ENCODE measurements around the gene LRRC75A. TPM values are rescaled to one million over a fixed set of nuclear protein-coding genes. Genes with fewer than 3 reads are reported as not detected.

LRRC75A gene
- total and polyA plus RNA-seq, 7 donors = 2.2 to 40.5 (median 5.7) TPM

GRCh38 chr17:16434662-16435061, 57.3 kb downstream of the LRRC75A start:
- TF ChIP-seq EP300 (IDR thresholded peaks at IDR 0.05) (no peak), POLR2AphosphoS5 (IDR thresholded peaks at IDR 0.05) (no peak), CTCF (IDR thresholded peaks at IDR 0.05) (no peak), POLR2A (IDR thresholded peaks at IDR 0.05) (no peak)

DNA sequence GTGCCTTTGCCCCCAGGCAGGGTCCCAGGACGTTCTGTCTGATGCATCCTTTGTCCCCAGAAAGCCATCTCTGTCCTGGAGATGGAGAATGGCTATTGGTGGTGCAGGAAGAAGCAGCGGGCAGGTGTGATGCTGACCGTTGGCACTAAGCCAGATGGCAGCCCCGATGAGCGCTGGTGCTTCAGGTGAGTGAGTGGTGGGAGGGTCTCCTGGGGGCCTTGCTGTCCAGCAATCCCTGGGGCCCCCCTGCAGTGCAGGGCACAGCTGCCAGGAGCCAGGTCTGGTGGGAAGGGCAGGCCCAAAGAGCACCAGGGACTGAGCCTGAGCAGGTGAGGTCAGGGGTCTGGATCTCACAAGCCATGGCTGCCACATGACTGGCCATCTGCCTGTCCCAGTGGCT, 58.5 kb downstream of the LRRC75A start:
- H3K4me1 ChIP-seq = peaks cover 0 to 5% (median 2%) of the 10 kb centered on the region in 4 donors
- no peaks in the 10 kb centered on the region for H3K27me3 ChIP-seq
- TF ChIP-seq POLR2AphosphoS5 (IDR thresholded peaks at IDR 0.05) (no peak), EP300 (IDR thresholded peaks at IDR 0.05) (no peak), CTCF (IDR thresholded peaks at IDR 0.05) (no peak), POLR2A (IDR thresholded peaks at IDR 0.05) (no peak)
- intact Hi-C loops (cut with DNase I) = no loop called here
- no peak for DNase-seq
- 72 to 92% methylated on average over 5 of the region's 5 CpGs for WGBS, 2 donors
- no peak overlapping the region for H3K4me3 ChIP-seq
- no peak overlapping the region for H3K27ac ChIP-seq
- no peaks in the 10 kb centered on the region for H3K36me3 ChIP-seq
- H3K9me3 ChIP-seq = no peaks in the 10 kb centered on the region

More at GRCh38 chr17:16434662-16435061, 57.3 kb downstream of the LRRC75A start:
- intact Hi-C loops (cut with DNase I) = no loop called here
- 75 to 78% methylated on average over 8 of the region's 8 CpGs for WGBS, 2 donors
- Histone ChIP-seq H3K36me3 (no peaks in the 10 kb centered on the region), H3K27me3 (no peaks in the 10 kb centered on the region), H3K4me3 (no peak overlapping the region), H3K9me3 (no peaks in the 10 kb centered on the region), H3K27ac (no peak overlapping the region), H3K4me1 (peaks cover 0 to 9% (median 6%) of the 10 kb centered on the region in 4 donors)
- no peak for DNase-seq

DNA sequence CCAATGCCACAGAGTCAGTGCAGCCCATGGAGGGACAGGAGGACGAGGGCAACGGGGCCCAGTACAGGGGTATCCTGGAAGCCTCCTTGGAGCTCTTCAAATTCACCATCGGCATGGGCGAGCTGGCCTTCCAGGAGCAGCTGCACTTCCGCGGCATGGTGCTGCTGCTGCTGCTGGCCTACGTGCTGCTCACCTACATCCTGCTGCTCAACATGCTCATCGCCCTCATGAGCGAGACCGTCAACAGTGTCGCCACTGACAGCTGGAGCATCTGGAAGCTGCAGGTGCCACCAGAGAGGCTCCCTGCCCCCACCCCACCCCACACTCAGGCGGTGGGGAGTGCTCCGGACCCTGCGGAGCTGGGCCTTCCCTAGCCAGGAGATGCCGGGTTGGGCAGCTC, 60.0 kb downstream of the LRRC75A start:
- H3K27ac ChIP-seq = no peak overlapping the region
- H3K36me3 ChIP-seq = no peaks in the 10 kb centered on the region
- DNase-seq = no peak
- H3K4me3 ChIP-seq = no peak overlapping the region
- H3K4me1 ChIP-seq = peaks cover 0 to 3% (median 0%) of the 10 kb centered on the region in 4 donors
- no peaks in the 10 kb centered on the region for H3K9me3 ChIP-seq
- no peak for TF ChIP-seq EP300 (IDR thresholded peaks at IDR 0.05)
- TF ChIP-seq POLR2AphosphoS5 (IDR thresholded peaks at IDR 0.05) = no peak
- TF ChIP-seq CTCF (IDR thresholded peaks at IDR 0.05) = no peak
- no peak for TF ChIP-seq POLR2A (IDR thresholded peaks at IDR 0.05)
- H3K27me3 ChIP-seq = no peaks in the 10 kb centered on the region
- WGBS, 2 donors = 95 to 97% methylated on average over 15 of the region's 15 CpGs
- intact Hi-C loops (cut with DNase I) = no loop called here

DNA sequence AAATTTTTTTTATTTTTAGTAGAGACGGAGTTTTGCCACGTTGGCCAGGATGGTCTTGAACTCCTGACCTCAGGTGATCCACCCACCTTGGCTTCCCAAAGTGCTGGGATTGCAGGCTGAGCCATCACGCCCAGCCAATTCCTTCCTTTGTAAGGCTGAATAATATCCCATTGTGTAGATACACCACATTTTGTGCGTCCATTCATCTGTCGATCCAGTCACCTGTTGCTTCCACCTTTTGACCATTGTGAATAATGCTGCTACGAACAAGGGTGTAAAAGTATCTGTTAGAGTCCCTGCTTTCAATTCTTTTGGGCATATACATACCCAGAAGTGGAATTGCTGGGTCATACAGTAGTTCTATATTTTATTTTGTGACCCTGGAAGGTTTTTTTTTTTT, 61.3 kb downstream of the LRRC75A start:
- no peaks in the 10 kb centered on the region for H3K9me3 ChIP-seq
- H3K4me1 ChIP-seq = peaks cover 0 to 3% (median 0%) of the 10 kb centered on the region in 4 donors
- DNase-seq = no peak
- H3K36me3 ChIP-seq = no peaks in the 10 kb centered on the region
- intact Hi-C loops (cut with DNase I) = no loop called here
- no peak overlapping the region for H3K4me3 ChIP-seq
- no peak overlapping the region for H3K27ac ChIP-seq
- no peak for TF ChIP-seq CTCF (IDR thresholded peaks at IDR 0.05)
- no peak for TF ChIP-seq EP300 (IDR thresholded peaks at IDR 0.05)
- no peak for TF ChIP-seq POLR2AphosphoS5 (IDR thresholded peaks at IDR 0.05)
- no peak for TF ChIP-seq POLR2A (IDR thresholded peaks at IDR 0.05)
- H3K27me3 ChIP-seq = no peaks in the 10 kb centered on the region
- WGBS, 2 donors = 72 to 92% methylated on average over 6 of the region's 6 CpGs

GRCh38 chr17:16429083-16429482, 62.9 kb downstream of the LRRC75A start:
- Histone ChIP-seq H3K4me1 (peaks cover 0 to 3% (median 0%) of the 10 kb centered on the region in 4 donors), H3K4me3 (no peak overlapping the region), H3K36me3 (no peaks in the 10 kb centered on the region), H3K9me3 (no peaks in the 10 kb centered on the region), H3K27me3 (no peaks in the 10 kb centered on the region), H3K27ac (no peak overlapping the region)
- DNase-seq = no peak
- 92 to 95% methylated on average over 9 of the region's 9 CpGs for WGBS, 2 donors
- intact Hi-C loops (cut with DNase I) = no loop called here
- no peak for TF ChIP-seq CTCF (IDR thresholded peaks at IDR 0.05)
- TF ChIP-seq POLR2AphosphoS5 (IDR thresholded peaks at IDR 0.05) = no peak
- no peak for TF ChIP-seq EP300 (IDR thresholded peaks at IDR 0.05)
- no peak for TF ChIP-seq POLR2A (IDR thresholded peaks at IDR 0.05)
